GM12874 (cell line): ENCODE measurements around the gene BANP.

Experiments
- CTCF ChIP-seq: IDR thresholded peaks from 2 replicates; pipeline ENCODE4 v1.5.1; 2011; ENCODE audit warnings: low read depth, mild to moderate bottlenecking, control low read depth, low read length, moderate library complexity; ENCODE audit not compliant: insufficient read depth

BANP gene

GRCh38 chr16:87929986-87930385, 21.2 kb upstream of the BANP start:
- TF ChIP-seq CTCF: no peak

- TF ChIP-seq CTCF: peak; percentile 23; the same call in 1 of the 2 replicates
These were observed 20.8 kb upstream of the BANP start for GRCh38 chr16:87930456-87930855.

GRCh38 chr16:87931504-87931903, 19.7 kb upstream of the BANP start:
- no peak for TF ChIP-seq CTCF

GRCh38 chr16:87933140-87933495, 18.1 kb upstream of the BANP start:
- no peak for TF ChIP-seq CTCF

GRCh38 chr16:87936375-87937230, 14.6 kb upstream of the BANP start, which contains the start of gene CA5A:
Gene CA5A, minus strand, starts transcription at chr16:87936529. Its CDS starts 79 bp downstream, at chr16:87936450.
- no peak for TF ChIP-seq CTCF

- TF ChIP-seq CTCF: no peak
These were observed 12.8 kb upstream of the BANP start for GRCh38 chr16:87938412-87938949.

- TF ChIP-seq CTCF: no peak
These were observed 11.4 kb upstream of the BANP start for GRCh38 chr16:87939562-87940423.
